AG10803 (cell line): ENCODE measurements around the gene SMOC2.

Source experiments
- DNase-seq: peaks from one replicate; pipeline ENCODE4 v3.0.0; 2010; ENCODE audit warnings: low read depth
- H3K4me3 ChIP-seq: 2 replicates; pipeline ENCODE4 v1.5.1; 2011; ENCODE audit warnings: mild to moderate bottlenecking, low read length, control low read depth
- TF ChIP-seq, protein P1 (sequence below): conservative IDR thresholded peaks from 2 replicates; pipeline ENCODE4 v1.5.1; 2011; ENCODE audit warnings: mild to moderate bottlenecking, low read length, control low read depth, inconsistent platforms

The SMOC2 gene

DNA sequence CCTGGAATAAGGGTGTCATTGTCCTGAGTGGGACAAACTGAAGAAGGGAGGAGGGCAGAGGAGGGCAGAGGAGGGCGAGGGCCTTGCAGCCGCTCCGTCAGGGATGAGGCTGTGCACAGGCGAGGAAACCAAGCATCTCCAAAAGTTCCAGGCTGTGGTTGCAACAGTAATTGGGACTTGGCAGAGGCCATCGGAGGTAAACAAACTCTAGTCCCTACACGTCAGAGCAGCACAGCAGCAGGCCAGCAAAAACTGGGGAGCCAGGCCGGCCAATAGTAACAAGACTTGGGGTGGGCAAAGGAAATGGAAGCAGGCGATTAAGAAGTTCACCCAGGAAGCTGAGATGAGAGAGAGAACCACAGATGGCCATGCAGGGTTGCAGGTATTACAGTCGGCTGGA is 142.8 kb downstream of the SMOC2 start:
- no peak for DNase-seq
- TF ChIP-seq, protein P1, sequence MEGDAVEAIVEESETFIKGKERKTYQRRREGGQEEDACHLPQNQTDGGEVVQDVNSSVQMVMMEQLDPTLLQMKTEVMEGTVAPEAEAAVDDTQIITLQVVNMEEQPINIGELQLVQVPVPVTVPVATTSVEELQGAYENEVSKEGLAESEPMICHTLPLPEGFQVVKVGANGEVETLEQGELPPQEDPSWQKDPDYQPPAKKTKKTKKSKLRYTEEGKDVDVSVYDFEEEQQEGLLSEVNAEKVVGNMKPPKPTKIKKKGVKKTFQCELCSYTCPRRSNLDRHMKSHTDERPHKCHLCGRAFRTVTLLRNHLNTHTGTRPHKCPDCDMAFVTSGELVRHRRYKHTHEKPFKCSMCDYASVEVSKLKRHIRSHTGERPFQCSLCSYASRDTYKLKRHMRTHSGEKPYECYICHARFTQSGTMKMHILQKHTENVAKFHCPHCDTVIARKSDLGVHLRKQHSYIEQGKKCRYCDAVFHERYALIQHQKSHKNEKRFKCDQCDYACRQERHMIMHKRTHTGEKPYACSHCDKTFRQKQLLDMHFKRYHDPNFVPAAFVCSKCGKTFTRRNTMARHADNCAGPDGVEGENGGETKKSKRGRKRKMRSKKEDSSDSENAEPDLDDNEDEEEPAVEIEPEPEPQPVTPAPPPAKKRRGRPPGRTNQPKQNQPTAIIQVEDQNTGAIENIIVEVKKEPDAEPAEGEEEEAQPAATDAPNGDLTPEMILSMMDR: no peak
- H3K4me3 ChIP-seq: no peak overlapping the region

DNA sequence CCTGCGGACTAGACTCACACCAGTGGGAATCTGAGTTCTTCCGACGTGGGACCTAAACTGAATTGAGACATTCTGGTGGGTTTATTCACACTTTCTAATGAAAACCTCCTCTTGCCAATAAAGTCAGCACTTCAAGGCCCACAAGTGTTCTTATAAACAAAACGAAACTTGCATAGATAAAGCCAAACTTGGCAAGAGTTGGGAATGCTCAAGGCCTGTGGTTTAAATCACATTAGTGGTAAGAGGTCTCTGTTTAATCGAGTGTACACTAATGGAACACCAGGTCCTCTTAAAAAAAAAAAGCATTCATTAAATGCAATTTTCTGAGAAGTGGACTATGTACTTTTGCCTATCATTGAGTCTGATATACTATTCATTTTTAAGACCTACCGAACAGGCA is 143.3 kb downstream of the SMOC2 start:
- no peak for DNase-seq
- H3K4me3 ChIP-seq: no peak overlapping the region
- TF ChIP-seq, protein P1: no peak

DNA sequence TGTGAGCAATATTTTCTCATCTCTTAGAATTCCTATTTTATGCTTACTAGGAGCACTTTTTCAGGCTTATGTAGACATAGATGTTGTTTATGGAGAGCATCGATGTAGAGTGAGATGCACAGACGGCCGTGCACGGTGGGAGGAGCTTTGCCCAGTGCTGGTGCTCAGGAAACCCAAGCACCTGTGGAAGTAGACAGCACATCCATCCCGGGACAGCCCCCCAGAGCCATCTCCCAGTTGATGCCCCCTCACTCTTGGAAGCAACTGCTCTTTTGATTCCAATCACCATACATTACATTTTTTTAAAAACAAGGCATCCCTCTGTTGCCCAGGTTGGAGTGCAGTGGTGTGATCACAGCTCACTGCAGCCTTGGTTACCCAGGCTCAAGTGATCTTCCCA is 143.7 kb downstream of the SMOC2 start:
- no peak overlapping the region for H3K4me3 ChIP-seq
- DNase-seq: no peak
- TF ChIP-seq, protein P1: no peak

DNA sequence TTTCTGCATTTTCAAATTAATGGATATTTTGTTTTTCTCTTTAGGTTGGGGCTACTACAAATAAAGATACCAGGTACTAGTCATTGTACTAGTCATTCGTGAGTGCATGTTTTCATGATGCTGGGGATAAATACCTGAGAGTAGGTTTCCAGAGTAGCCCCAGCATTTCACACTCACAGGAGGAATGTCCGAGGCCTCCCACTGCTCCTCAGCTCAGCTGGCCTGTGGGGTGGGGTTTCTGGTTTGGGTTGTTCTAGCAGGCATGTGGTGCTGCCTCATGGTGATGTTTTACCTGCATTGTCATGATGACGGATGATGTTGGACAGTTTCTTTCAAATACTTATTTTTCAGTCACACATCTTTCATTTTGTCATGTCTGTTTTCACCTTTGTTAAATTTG is 144.5 kb downstream of the SMOC2 start:
- H3K4me3 ChIP-seq: no peak overlapping the region
- TF ChIP-seq, protein P1: no peak
- no peak for DNase-seq

DNA sequence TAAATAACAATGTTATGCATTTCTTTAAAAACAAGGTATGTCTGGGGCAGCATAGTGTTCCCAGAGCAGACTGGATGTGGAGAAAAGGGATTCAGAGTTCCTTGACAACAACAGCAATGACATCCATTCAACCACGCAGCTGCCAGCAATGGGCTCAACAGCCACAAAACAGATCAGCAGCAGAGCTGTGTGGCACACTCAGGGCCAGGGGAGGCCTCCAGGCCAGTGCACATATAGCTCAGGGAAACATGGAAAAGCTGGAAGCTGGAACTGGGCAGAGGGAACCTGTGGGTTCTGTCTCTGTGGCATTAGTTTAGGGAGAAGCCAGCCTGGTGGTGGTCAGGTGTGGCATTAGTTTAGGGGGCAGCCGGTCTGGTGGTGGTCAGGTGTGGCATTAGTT is 148.3 kb downstream of the SMOC2 start:
- TF ChIP-seq, protein P1: no peak
- no peak for DNase-seq
- no peak overlapping the region for H3K4me3 ChIP-seq

DNA sequence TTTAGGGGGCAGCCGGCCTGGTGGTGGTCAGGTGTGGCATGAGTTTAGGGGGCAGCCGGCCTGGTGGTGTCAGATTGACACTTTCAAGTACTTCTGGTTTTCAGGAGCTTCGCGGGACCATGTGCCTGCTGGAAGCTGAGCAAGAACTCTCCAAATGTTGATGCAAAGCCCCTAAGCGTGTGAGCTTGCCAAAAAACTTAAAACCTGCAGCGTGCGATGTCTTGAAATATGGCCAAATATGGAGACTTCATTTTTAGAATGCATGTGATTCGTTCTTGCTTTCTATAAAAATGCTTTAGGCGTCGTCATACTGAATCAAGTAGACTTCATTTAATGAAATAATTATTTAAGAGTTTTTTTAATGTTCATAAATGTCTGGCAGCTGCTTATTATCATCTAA is 149.4 kb downstream of the SMOC2 start:
- no peak overlapping the region for H3K4me3 ChIP-seq
- TF ChIP-seq, protein P1: no peak
- no peak for DNase-seq

DNA sequence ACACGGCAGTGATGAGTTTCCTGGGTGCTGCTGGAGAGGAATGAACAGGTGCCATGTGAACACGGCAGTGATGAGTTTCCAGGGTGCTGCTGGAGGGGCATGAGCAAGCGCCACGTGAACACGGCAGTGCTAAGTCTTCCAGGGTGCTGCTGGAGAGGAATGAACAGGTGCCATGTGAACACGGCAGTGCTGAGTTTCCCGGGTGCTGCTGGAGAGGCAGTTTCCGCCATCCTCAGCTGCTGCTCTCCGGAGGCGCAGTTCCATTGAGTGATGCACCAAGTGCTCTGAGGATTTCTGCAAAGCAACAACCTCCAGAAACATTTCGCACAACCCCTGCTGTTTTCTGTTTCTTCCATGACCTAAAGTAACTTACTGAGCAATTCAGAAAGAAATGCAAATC is 155.4 kb downstream of the SMOC2 start:
- H3K4me3 ChIP-seq: no peak overlapping the region
- TF ChIP-seq, protein P1: no peak
- no peak for DNase-seq
